GM12873 (cell line): Measurements from ENCODE around the gene ZMIZ2.

Experiments used
- CTCF ChIP-seq: IDR thresholded peaks from 2 replicates; pipeline ENCODE4 v1.5.1; 2012; ENCODE audit warnings: low read depth, mild to moderate bottlenecking, moderate library complexity, low read length, control low read depth; ENCODE audit not compliant: insufficient read depth; ENCODE audit errors: missing control alignments

Gene ZMIZ2

GRCh38 chr7:44811571-44811970 lies 62.9 kb downstream of the ZMIZ2 start:
- TF ChIP-seq CTCF = no peak

- TF ChIP-seq CTCF = no peak
Measured at GRCh38 chr7:44814919-44815318, 66.3 kb downstream of the ZMIZ2 start.

DNA sequence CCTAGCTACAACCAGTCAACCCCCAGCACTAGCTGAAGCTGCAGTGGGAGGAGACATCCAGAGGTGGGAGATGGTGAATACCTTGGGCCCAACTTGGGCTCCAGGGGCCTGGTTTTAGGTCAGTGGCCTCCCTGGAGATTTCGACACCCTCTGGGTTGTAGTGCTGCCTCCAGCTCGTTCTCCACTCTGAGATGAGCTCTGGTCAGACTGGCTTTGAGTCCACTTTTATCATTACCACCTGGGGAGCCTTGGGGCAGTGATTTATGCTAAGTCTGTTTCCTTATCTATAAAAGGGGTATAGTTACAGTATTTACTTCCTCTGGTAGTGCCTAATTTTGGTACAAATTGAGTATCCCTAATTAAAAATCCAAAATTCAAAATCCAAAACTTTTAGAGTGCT lies 70.6 kb downstream of the ZMIZ2 start:
- no peak for TF ChIP-seq CTCF
